Endothelial cell (in vitro differentiated cells): ENCODE measurements around the gene AGK. TPM values are rescaled to one million over a fixed set of nuclear protein-coding genes. Genes with fewer than 3 reads are reported as not detected.

Experiments used
- DNase-seq: peaks from one replicate; pipeline ENCODE4 v3.0.0; 2021; ENCODE audit warnings: low spot score
- H3K27ac Mint-ChIP-seq: one replicate; pipeline ENCODE4 v1.8.0; 2021; ENCODE audit warnings: mixed read lengths, inconsistent platforms; ENCODE audit not compliant: unreplicated experiment
- H3K27me3 Mint-ChIP-seq: one replicate; pipeline ENCODE4 v1.8.0; 2021; ENCODE audit warnings: mild to moderate bottlenecking, moderate library complexity, mixed read lengths, inconsistent platforms; ENCODE audit not compliant: unreplicated experiment
- H3K36me3 Mint-ChIP-seq: one replicate; pipeline ENCODE4 v1.8.0; 2021; ENCODE audit warnings: mild to moderate bottlenecking, low read depth, mixed read lengths, inconsistent platforms; ENCODE audit not compliant: unreplicated experiment
- H3K4me1 Mint-ChIP-seq: one replicate; pipeline ENCODE4 v1.8.0; 2021; ENCODE audit warnings: mild to moderate bottlenecking, mixed read lengths, inconsistent platforms; ENCODE audit not compliant: unreplicated experiment
- H3K4me3 Mint-ChIP-seq: one replicate; pipeline ENCODE4 v1.8.0; 2021; ENCODE audit warnings: mild to moderate bottlenecking, mixed read lengths, inconsistent platforms; ENCODE audit not compliant: unreplicated experiment
- H3K9me3 Mint-ChIP-seq: one replicate; pipeline ENCODE4 v1.8.0; 2021; ENCODE audit warnings: mixed read lengths, inconsistent platforms; ENCODE audit not compliant: unreplicated experiment
- CTCF ChIP-seq: fragments of 200-600 bp; sonication (generic); IDR thresholded peaks from one replicate; pipeline ENCODE4 v1.5.0; 2021; ENCODE audit warnings: antibody characterized with exemption; ENCODE audit not compliant: unreplicated experiment
- total RNA-seq: library from RNA; stranded (reverse); fragmentation: NEBNext Ultra II Directional; extraction: Animal tissue kit (Norgen Biotek cat#: 25700); gene quantifications from one replicate; pipeline ENCODE4 v1.2.1, GENCODE V29; 2021; ENCODE audit not compliant: unreplicated experiment

AGK gene
- total RNA-seq, 1 donor from 2014 or later: 32.0 TPM

DNA sequence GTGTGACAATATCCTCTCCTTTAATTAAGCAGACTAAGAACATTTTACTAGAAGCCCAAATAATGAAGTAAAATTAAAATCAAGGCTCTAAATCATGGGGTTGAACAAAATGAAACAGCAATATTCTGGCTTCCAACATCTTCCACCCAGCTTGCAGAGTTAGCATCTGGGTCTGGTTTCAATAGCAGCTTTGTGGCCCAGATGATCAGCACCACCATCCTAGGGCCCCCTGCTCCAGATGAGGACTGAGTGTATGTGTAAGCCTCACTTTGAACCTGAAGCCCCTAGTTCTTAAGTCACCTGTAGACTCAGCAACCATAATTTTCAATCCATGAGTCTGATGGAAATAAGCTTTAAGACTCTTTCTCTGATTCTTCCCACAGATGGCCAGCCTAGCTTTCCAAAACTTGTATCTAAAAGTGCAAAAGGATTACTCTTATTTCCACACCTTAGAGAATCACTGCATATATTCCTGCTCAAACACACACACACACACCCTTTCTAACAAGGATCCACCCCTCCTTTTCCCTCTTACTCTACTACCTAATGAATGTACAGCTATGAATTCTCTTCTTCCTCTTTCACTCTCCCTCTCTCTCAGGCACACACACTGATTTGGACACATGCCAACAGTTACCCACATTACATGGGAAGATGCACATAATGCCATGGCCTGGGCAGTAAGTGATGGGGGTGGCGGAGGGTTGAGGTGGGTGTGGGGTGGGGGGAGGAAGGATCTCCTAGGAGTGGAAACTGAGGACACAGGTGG, 147.2 kb downstream of the AGK start:
- no peak for DNase-seq
- Mint-ChIP-seq H3K4me3 (peak overlapping the region; percentile 62), H3K4me1 (peaks cover 77% of the 10 kb centered on the region), H3K27me3 (peaks cover 11% of the 10 kb centered on the region), H3K36me3 (peaks cover 8% of the 10 kb centered on the region), H3K9me3 (no peaks in the 10 kb centered on the region), H3K27ac (no peak overlapping the region)
- TF ChIP-seq CTCF: no peak

- Mint-ChIP-seq H3K36me3 (peaks cover 4% of the 10 kb centered on the region), H3K9me3 (no peaks in the 10 kb centered on the region), H3K4me1 (peaks cover 80% of the 10 kb centered on the region), H3K27ac (no peak overlapping the region), H3K27me3 (peaks cover 11% of the 10 kb centered on the region), H3K4me3 (peak overlapping the region; percentile 89)
- no peak for TF ChIP-seq CTCF
- no peak for DNase-seq
Measured at GRCh38 chr7:141699860-141700259, 148.7 kb downstream of the AGK start.

DNA sequence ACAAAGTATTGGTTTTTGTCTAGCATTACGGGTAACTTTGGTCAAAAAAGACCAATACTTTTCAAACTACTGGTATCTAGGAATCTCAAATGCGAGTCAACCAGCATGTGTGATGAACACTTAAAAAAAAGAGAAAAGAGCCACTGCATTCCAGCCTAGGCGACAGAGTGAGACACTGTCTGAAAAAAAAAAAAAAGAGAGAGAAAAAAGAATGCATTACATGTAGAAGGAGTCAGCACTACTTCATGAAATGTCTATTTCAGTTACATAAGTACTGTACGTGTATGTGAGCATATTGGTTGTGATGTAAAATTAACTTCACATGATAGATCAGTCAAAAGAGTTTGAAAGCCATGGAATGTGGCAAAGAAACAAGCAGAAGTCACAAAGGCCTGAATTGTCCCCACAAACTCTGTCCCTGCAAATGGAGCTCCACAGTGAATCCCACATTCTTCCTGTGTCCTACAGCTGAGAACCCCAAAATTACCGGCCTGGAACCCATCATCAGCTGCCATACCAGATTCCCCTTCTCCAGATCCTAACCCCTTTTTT, 149.2 kb downstream of the AGK start:
- H3K36me3 Mint-ChIP-seq: peaks cover 4% of the 10 kb centered on the region
- no peak for TF ChIP-seq CTCF
- peak overlapping the region; percentile 89 for H3K4me3 Mint-ChIP-seq
- peak overlapping the region; percentile 22 for H3K27ac Mint-ChIP-seq
- H3K27me3 Mint-ChIP-seq: peaks cover 11% of the 10 kb centered on the region
- peaks cover 80% of the 10 kb centered on the region for H3K4me1 Mint-ChIP-seq
- no peak for DNase-seq
- H3K9me3 Mint-ChIP-seq: no peaks in the 10 kb centered on the region

DNA sequence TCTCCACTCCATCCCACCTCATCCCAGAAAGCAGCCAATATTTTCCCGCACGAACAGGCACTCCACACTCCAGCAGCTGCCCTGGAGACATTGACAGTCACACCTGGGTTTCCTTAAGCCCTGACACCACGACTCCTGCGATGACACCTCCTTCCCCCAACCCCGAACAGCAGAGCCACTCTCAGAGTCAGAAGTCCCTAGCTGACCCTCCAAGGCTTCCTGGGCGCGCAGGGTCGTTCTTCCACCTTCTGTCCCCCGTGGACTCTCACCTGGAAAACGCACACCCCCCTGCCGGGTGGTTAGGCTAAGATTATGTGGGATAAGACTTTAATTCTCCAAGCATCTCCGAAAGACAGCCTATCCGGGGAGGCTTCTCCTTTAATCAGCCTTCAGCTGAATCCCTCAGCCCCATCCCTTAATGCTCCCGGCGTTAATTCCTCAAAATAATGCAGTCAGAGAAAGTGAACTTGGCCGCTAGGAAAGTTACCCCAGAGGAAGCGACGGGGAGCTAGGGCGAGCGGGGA, 149.7 kb downstream of the AGK start:
- Mint-ChIP-seq H3K4me1 (peaks cover 76% of the 10 kb centered on the region), H3K27ac (peak overlapping the region; percentile 67), H3K27me3 (peaks cover 11% of the 10 kb centered on the region), H3K4me3 (peak overlapping the region; percentile 89), H3K9me3 (no peaks in the 10 kb centered on the region), H3K36me3 (peaks cover 4% of the 10 kb centered on the region)
- no peak for DNase-seq
- TF ChIP-seq CTCF: no peak

DNA sequence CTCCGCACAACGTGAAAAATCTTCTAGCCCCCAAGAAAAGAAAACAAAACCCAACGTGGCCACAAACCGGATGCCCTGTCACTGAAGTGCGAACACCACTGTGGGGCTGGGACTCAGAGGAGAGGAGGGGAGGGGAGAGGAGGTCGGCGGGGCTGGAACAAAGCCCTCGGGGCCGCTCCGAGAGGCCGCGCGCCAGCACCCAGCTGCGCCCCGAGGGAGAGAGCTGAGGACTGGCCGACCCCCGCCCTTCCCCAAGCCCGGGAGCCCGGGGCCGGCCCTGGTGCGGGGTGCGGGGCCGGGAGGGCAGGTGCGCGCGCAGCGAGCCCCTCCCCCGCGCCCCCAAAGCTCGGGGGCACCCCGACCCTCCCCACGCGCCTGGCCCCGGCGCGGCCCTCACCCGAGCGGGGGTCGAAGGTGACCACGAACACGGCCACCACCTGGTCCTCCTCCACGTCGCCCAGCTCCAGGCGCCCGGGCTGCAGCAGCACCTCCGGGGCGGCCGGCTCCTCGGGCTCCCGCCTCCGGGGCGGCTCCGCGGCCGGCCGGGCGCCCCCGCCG, 150.4 kb downstream of the AGK start:
- Mint-ChIP-seq H3K9me3 (no peaks in the 10 kb centered on the region), H3K27ac (no peak overlapping the region), H3K27me3 (peaks cover 8% of the 10 kb centered on the region), H3K36me3 (peaks cover 4% of the 10 kb centered on the region), H3K4me3 (peak overlapping the region; percentile 89), H3K4me1 (peaks cover 69% of the 10 kb centered on the region)
- DNase-seq: peak; percentile 39
- TF ChIP-seq CTCF: no peak
